Measurements from ENCODE around the gene DDI2.

DDI2 gene

DNA sequence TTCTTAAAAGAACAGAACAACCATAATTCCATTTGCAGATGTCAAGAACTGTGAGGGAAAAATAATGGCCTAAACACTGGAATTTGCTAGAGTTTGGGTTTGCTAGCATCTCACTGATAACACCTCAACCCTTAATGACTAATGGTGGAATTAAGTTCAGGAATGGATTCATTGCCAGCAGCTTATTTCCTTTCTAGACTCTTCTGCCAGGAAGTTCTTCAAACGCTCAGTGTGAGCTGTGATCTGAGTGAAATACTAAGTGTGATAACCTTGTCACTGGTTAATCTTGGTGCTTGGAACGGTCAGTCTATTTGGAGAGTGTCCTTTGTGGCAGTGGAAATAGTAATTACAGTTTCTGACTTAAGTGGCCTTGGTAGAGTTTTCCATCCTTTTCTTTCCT, 45.2 kb downstream of the DDI2 start:
- Histone ChIP-seq H3K4me3 (ENCODE audit: low read length, poor library complexity, severe bottlenecking) (no peak overlapping the region), H3K79me2 (ENCODE audit: insufficient read depth, low read length) (no peaks in the 10 kb centered on the region), H2AFZ (ENCODE audit: low read length) (no peak overlapping the region), H3K27me3 (ENCODE audit: insufficient read depth, low read length, poor library complexity, severe bottlenecking) (no peaks in the 10 kb centered on the region), H3K9ac (ENCODE audit: low read depth, low read length, poor library complexity, severe bottlenecking) (no peak overlapping the region), H3K9me3 (ENCODE audit: insufficient read depth, low read depth, low read length) (no peaks in the 10 kb centered on the region), H3K4me2 (ENCODE audit: low read depth, low read length, poor library complexity, severe bottlenecking) (no peak overlapping the region), H3F3A (ENCODE audit: low read depth) (no peaks in the 10 kb centered on the region), H3K9me2 (replicated peaks; ENCODE audit: low read depth, low read length) (no peaks in the 10 kb centered on the region), H3K36me3 (ENCODE audit: insufficient read depth, low read length) (peaks cover 45% of the 10 kb centered on the region; the same call in 1 of the 2 replicates), H3K4me1 (ENCODE audit: insufficient read depth, low read length, poor library complexity, severe bottlenecking) (no peaks in the 10 kb centered on the region), H4K20me1 (ENCODE audit: insufficient read depth, low read length, poor library complexity, severe bottlenecking) (no peaks in the 10 kb centered on the region)
- TF ChIP-seq EZH2phosphoT487 (IDR thresholded peaks at IDR 0.05; ENCODE audit: borderline replicate concordance): no peak
- TF ChIP-seq, protein P1, sequence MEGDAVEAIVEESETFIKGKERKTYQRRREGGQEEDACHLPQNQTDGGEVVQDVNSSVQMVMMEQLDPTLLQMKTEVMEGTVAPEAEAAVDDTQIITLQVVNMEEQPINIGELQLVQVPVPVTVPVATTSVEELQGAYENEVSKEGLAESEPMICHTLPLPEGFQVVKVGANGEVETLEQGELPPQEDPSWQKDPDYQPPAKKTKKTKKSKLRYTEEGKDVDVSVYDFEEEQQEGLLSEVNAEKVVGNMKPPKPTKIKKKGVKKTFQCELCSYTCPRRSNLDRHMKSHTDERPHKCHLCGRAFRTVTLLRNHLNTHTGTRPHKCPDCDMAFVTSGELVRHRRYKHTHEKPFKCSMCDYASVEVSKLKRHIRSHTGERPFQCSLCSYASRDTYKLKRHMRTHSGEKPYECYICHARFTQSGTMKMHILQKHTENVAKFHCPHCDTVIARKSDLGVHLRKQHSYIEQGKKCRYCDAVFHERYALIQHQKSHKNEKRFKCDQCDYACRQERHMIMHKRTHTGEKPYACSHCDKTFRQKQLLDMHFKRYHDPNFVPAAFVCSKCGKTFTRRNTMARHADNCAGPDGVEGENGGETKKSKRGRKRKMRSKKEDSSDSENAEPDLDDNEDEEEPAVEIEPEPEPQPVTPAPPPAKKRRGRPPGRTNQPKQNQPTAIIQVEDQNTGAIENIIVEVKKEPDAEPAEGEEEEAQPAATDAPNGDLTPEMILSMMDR (conservative IDR thresholded peaks at IDR 0.05; ENCODE audit: low read length): no peak

DNA sequence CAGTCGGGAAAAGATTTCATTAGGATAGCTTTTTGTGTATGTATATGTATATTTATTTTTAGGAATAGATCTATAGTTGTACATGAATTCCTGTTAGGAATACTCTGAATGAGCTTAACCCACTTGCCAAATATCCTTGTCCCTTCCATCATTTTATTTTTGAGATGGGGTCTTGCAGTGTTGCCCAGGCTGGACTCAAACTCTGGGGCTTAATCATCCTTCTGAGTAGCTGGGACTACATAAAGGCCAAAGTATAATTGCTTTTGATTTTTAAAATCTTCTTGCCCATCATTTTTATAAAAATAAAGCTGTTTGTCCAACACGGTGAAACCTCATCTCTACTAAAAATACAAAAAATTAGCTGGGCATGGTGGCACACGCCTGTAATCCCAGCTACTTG, 46.7 kb downstream of the DDI2 start:
- Histone ChIP-seq H3K36me3 (ENCODE audit: insufficient read depth, low read length) (peaks cover 36% of the 10 kb centered on the region; the same call in 1 of the 2 replicates), H2AFZ (ENCODE audit: low read length) (no peak overlapping the region), H4K20me1 (ENCODE audit: insufficient read depth, low read length, poor library complexity, severe bottlenecking) (no peaks in the 10 kb centered on the region), H3K4me1 (ENCODE audit: insufficient read depth, low read length, poor library complexity, severe bottlenecking) (no peaks in the 10 kb centered on the region), H3F3A (ENCODE audit: low read depth) (no peaks in the 10 kb centered on the region), H3K4me2 (ENCODE audit: low read depth, low read length, poor library complexity, severe bottlenecking) (no peak overlapping the region), H3K9me3 (ENCODE audit: insufficient read depth, low read depth, low read length) (no peaks in the 10 kb centered on the region), H3K9me2 (replicated peaks; ENCODE audit: low read depth, low read length) (no peaks in the 10 kb centered on the region), H3K4me3 (ENCODE audit: low read length, poor library complexity, severe bottlenecking) (no peak overlapping the region), H3K79me2 (ENCODE audit: insufficient read depth, low read length) (no peaks in the 10 kb centered on the region), H3K9ac (ENCODE audit: low read depth, low read length, poor library complexity, severe bottlenecking) (no peak overlapping the region), H3K27me3 (ENCODE audit: insufficient read depth, low read length, poor library complexity, severe bottlenecking) (no peaks in the 10 kb centered on the region)
- TF ChIP-seq, protein P1 (conservative IDR thresholded peaks at IDR 0.05; ENCODE audit: low read length): no peak
- TF ChIP-seq EZH2phosphoT487 (IDR thresholded peaks at IDR 0.05; ENCODE audit: borderline replicate concordance): no peak

DNA sequence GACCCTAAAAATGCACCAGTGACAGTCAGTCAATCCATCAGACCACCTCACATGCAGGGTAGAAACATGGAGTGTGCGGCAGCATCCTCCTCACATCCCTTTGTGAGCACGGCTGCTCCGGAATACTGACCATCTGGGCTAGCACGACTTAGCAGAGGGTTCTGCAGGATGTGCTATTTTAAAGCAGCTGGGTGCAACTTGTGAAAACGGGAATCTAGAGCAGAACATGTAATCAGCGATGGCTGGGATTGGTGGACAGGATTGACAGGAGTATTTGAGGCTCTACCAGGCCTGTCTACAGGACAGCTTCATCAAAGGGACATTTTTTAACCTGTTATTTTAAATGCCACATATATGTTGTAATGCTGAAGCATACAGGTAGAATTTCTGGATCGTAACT, 50.1 kb downstream of the DDI2 start:
- H3K79me2 ChIP-seq (ENCODE audit: insufficient read depth, low read length): no peaks in the 10 kb centered on the region

More for the DNA sequence above, 50.1 kb downstream of the DDI2 start:
- TF ChIP-seq EZH2phosphoT487 (IDR thresholded peaks at IDR 0.05; ENCODE audit: borderline replicate concordance): no peak
- TF ChIP-seq, protein P1 (conservative IDR thresholded peaks at IDR 0.05; ENCODE audit: low read length): no peak
- Histone ChIP-seq H3K4me2 (ENCODE audit: low read depth, low read length, poor library complexity, severe bottlenecking) (no peak overlapping the region), H3K9me2 (replicated peaks; ENCODE audit: low read depth, low read length) (no peaks in the 10 kb centered on the region), H3K4me3 (ENCODE audit: low read length, poor library complexity, severe bottlenecking) (no peak overlapping the region), H3K36me3 (ENCODE audit: insufficient read depth, low read length) (peaks cover 2% of the 10 kb centered on the region; the same call in 1 of the 2 replicates), H3K9me3 (ENCODE audit: insufficient read depth, low read depth, low read length) (no peaks in the 10 kb centered on the region), H3K4me1 (ENCODE audit: insufficient read depth, low read length, poor library complexity, severe bottlenecking) (no peaks in the 10 kb centered on the region), H2AFZ (ENCODE audit: low read length) (no peak overlapping the region), H3K9ac (ENCODE audit: low read depth, low read length, poor library complexity, severe bottlenecking) (no peak overlapping the region), H3F3A (ENCODE audit: low read depth) (no peaks in the 10 kb centered on the region), H3K27me3 (ENCODE audit: insufficient read depth, low read length, poor library complexity, severe bottlenecking) (no peaks in the 10 kb centered on the region), H4K20me1 (ENCODE audit: insufficient read depth, low read length, poor library complexity, severe bottlenecking) (no peaks in the 10 kb centered on the region)

All from Loucy (cell line).